ENCODE results near the gene RHOV.

DNA sequence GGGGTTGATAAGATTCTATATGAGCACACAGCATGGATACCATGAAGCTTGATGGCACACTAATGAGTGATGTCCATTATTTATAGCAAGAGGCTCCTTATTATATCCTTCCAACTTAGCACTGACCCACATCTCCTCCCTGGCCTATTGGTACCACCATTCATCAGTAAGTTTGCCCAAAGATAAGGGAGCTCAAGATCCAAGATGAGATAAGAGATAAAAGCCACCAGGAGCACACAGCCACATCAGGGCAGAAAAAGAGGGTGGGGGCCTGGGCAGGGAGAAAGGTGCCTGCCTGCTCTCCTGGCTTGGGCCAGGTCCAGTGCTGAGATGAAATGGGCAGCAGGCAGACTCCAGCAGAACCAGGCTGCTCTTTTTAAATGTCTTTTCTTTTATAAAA is 41.1 kb downstream of the RHOV start:
- TF ChIP-seq, protein P1, sequence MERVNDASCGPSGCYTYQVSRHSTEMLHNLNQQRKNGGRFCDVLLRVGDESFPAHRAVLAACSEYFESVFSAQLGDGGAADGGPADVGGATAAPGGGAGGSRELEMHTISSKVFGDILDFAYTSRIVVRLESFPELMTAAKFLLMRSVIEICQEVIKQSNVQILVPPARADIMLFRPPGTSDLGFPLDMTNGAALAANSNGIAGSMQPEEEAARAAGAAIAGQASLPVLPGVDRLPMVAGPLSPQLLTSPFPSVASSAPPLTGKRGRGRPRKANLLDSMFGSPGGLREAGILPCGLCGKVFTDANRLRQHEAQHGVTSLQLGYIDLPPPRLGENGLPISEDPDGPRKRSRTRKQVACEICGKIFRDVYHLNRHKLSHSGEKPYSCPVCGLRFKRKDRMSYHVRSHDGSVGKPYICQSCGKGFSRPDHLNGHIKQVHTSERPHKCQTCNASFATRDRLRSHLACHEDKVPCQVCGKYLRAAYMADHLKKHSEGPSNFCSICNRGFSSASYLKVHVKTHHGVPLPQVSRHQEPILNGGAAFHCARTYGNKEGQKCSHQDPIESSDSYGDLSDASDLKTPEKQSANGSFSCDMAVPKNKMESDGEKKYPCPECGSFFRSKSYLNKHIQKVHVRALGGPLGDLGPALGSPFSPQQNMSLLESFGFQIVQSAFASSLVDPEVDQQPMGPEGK (CRISPR knock-in tag; IDR thresholded peaks at IDR 0.05; ENCODE audit: borderline replicate concordance), result no peak
- TF ChIP-seq ISL1 (CRISPR knock-in tag; IDR thresholded peaks at IDR 0.05) (no peak), ZFP30 (CRISPR knock-in tag; IDR thresholded peaks at IDR 0.05) (no peak), ZFP3 (CRISPR knock-in tag; IDR thresholded peaks at IDR 0.05) (no peak)
- TF ChIP-seq, protein P2, sequence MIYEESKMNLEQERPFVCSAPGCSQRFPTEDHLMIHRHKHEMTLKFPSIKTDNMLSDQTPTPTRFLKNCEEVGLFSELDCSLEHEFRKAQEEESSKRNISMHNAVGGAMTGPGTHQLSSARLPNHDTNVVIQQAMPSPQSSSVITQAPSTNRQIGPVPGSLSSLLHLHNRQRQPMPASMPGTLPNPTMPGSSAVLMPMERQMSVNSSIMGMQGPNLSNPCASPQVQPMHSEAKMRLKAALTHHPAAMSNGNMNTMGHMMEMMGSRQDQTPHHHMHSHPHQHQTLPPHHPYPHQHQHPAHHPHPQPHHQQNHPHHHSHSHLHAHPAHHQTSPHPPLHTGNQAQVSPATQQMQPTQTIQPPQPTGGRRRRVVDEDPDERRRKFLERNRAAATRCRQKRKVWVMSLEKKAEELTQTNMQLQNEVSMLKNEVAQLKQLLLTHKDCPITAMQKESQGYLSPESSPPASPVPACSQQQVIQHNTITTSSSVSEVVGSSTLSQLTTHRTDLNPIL (CRISPR knock-in tag; IDR thresholded peaks at IDR 0.05; ENCODE audit: low read depth), result no peak
